ENCODE measurements around the gene FHIT.
A peak's percentile ranks its signal among the peaks of the same experiment; 100 is the strongest.

Gene FHIT

DNA sequence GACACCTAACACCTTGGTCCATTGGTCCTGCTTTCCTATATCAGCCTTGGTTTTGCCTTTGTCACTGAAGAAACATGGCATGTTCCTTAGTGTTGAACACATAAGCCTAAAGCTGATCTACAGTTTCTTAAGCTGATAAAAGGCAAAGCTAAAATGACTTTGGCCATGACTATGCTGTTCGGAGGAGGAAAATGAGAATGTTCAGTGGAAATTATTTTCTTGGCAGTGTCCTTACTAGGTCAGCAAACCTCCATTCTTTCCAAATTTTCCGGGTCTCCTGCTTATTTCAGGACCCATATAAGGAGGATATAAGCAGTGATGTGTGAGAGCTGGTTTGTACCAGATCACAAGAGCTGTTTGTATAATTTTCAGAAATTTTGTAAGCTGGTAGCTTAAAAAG is 1368.5 kb downstream of the FHIT start:
- DNase-seq, result no peak

DNA sequence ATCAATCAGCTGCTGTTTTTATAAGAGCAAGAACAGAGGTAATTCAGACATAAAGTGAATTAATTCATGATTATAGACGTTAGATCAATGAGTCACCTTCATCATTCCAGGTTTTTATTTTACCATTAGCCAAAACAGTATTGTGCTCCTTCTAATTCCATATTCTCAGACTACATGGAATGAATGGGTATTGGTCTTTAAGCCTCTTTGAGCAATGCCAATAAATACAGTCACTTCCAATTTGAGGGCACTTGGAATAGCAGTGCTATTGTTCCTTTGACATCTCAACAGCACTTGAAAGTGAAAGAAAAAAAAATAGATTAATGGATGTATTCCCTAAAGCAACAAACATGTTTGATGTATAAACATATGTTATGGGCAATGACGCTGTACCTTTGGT is 1370.5 kb downstream of the FHIT start:
- DNase-seq, result no peak

DNA sequence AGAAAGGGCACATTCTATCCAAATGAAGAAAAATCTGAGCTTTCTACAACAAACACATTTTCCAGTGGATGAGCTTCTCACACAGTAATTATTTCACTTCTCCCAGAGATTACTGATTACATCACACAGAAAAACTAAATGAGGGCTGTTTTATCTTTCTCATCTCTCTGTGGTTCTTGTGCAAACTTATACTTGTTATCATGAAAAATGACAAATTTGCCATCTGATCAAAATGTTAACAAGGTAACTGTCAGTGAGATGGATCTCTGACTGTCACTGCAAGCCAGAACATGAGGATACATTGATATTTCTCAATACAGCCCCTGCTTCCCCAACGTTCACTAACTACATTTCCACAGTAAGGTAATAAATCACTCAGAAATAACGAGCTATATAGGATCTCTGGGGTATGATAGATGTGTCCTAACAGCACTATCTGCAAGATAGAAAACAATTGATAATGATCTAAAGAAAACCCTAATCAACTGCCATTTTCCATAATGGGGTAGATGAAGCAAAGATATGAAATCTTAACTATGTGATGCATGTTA is 1372.1 kb downstream of the FHIT start:
- DNase-seq, result no peak

DNA sequence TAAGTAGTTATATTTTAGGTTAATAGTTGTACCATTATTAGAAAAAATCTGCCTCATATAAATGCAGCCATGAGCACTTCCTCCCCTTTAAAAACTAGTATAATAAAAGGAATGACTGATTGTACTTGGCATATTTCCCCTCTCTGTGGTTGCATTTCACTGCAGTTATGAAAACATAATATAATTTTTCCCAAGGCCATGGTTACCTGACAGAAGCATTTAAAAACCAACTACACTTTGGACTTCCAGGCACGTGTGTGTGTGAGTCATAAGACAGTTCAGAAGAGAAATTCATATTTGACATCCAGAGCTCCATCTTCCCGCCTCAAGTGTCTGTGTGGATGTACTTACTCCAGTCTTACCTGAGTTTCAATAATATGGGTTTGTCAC is 1373.2 kb downstream of the FHIT start:
- no peak for DNase-seq

DNA sequence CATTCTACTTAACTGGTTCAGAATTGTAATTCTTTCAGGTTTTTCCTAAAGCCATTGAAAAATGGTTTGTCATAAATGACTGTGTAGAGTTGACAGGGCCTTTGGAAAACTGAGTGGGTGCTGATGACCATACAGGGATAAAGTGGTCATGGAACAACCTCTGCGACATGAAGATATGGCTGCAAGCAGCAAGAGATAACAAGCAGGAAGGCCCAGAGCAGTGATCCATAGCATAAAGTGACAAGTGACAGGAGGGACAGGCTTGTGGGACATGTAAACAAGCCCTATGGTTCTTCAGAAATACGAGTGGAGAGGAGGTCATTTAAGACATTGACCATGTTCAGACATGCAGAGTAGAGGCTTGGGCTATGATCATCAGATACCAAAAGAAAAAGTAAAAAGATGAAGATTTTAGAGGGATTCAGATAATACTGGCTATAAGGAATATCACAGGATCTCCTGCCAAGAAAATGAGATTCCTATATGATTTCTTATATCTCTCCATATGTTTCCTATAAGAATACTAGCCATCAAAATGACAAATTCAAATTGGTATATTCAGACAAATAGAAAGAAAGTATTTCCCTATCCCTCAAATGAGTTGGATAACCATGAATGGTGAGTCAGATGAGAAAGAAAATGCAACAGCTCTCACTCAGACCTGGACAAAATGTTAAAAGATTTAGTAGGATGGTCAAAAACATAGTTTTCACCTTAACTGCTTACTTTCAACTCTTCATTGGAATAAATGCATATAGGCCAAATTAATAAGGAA is 1373.8 kb downstream of the FHIT start:
- no peak for DNase-seq

DNA sequence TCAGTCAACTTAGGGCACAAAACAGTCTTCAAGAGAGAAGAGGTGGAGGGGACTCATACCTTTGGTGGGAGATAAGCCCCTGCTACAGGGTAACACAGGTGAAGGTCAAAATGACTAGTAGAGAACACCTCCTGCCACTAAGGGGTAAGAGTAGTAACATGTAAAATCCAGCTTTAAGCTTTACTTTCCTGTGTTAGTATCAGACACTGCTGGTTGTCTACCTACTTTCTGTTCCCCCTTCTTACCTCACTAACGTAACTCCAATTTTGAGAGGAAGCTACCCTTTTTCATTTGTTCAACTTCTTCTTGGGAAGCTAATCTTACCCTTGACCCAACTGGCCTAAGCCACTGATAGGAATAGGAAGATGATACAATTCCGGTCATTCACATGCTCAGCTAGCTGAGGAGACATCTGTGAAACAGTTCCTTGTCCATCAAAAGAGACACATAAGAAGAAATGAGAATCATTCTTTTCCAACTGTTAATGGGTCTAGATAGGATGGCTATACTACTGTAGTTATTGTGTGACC is 1374.7 kb downstream of the FHIT start:
- DNase-seq, result no peak

DNA sequence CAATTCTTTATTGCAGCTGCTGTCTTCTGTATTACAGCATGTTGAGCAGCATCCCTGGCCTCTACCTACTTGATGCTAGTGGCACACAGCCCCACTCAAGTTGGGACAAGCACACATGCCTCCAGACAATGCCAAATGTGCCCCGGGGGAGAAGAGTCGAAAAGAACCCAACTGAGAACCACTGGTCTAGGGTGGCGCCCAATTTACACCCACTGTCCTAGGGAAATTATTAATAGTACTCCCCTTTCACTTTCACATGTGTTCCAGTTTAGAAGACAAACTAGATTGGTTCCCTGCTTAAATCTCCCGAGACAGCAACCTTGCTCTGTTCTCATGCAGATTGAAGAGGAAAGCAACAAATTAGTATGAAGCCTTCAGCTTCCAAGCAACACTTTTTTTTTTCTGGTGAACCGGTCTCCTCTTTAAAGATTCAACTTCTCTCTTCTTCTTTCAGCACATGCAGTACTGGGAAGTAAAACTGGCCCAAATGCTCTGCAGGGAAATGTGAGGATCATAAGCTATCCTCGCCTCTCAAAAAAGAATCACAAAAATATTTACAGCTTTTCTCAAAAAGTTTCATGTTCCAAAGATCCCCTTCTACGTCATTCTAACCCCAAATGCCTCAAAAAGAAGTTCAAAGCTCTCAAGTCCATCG is 1377.5 kb downstream of the FHIT start:
- DNase-seq, result no peak

DNA sequence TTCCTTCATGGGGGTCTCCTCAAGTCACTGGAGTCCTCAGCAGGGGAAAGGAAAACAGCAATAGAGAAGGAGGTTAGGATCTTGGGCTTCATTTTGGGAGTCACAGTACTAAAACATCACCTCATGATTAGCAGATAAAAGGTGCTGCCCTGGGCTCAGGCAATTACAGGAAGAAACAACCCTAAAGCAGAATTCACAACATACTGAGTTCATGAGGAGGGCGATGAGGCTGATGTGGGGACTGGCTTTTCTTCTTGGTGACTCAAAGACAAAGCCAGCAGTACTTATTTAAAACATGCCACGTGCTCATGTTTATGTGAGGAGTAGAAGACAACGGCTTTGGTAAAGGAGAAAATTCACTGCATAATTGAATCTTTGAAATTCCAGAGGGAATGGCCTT is 1379.1 kb downstream of the FHIT start:
- no peak for DNase-seq

DNA sequence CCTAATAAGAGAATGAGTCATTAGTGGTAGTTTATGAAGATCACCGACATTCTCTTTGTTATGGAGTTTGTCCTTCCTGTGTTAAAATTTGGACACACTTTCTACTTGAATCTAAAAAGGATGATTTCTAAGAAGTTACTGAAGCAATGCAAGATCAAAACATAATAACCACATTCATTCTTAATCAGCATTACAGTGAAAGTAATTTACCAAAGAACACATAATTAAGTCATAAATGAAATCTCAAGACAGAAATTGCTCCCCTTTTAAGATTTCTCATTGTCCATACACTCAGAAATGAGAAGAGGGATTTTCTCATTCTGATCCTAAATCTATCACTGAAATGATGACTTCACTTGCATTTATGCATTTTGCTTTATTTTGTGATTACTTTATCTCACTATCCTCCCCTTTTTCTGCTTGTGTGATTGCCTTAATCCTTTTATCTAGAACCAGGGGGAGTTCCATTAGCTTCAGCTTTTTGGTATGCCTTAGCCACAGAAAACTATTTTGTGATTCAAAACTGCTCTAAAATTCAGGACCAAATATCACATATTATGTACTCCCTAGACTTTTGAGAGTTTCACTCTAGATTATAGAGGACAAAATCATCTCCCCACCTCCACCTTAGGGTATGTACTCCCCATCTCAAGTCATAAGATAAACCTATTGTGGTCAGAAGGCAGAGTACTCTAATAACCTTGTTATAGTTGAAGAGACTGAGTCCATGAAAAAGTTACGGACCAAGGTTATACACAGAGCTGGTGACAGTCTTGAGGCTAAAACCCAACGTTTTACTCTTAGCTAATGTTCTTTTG is 1383.9 kb downstream of the FHIT start:
- no peak for DNase-seq

DNA sequence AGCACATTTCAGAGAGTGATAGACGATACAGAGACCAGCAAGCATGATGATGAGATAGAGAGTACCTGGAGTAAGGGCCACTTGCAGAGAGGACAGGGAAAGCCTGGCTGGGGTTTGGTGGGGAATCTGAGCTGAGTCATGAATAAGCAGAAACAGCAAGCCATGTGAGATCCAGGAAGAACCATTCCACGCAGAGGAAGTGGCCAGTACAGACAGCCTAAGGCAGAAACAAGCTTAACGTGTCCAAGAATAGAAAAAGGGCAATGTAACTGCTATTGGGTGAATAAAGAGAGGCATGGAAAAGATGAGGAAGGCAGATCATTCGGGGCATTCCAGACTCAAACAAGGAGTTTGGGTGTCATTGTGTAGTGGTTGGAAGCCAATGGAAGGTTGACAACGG is 1385.2 kb downstream of the FHIT start:
- no peak for DNase-seq

DNA sequence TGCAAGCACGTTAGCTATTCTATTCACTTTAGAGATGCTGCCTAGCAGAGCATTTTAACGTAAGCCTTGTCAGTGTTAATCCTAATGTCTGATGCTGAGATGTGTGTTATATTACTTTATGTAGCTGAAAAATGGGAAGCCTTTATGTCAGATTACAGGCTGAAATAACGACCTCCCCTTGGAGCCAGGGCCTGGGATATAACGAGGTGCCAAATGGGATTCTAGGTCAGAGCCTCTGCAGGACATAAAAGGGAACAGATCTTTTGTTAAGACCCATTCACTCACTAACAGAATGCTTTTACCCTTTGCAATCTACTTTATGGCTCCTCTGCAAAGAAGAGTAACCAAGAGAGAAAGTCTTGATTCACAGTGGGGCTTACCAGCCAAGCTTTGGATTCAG is 1385.9 kb downstream of the FHIT start:
- DNase-seq, result no peak

DNA sequence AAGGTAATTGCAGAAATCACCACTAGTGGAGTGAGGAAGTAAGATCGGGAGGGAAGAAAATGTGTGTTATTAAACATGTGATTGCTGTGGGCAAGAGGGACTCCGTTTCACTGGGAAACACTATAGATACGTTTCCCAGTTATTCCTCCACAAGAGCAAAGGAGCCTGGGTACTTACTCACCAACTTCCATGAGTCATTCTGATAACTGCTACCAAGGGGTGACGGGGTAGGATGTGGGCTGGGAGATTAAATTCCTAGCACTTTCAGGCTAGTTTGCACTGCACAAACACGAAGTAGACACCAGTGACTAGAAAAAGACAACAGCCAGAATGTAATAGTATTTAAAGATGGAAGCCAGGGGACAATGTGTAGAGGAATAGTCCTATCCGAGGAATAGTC is 1388.6 kb downstream of the FHIT start:
- DNase-seq, result no peak

DNA sequence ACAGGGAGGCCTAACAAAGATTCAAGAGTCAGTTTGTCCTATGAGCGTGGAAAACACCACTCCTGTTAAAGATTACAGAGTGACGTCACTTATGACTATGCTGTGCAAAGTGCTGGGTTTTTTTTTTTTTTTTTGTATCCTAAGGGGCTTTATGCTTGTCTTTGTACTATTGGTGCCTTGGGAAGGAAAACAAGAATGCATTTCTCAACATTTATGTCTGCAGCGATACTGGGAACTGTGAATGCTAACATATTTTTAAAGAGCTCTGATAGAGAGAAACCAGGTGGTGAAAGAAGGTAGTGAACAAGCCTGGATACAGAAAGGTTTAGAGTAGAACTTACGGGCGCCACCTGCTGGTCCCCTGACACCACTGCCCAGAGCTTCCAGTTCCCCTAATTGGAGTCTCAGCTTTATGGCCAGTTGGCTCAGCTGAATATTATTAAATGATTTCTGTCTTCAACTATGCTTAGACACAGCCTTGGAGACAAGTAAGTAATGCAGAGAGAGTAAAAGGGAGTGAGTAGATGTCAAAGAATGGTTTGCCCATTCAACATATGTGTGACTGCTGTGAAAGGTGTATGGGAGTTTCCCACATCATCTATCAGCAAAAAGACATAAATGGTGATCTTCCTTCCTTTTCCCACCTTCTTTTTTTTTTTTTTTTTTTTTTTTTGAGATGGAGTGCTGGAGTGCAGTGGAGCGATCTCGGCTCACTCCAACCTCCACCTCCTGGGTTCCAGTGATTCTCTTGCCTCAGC is 1393.5 kb downstream of the FHIT start:
- DNase-seq, result peak; percentile 61

DNA sequence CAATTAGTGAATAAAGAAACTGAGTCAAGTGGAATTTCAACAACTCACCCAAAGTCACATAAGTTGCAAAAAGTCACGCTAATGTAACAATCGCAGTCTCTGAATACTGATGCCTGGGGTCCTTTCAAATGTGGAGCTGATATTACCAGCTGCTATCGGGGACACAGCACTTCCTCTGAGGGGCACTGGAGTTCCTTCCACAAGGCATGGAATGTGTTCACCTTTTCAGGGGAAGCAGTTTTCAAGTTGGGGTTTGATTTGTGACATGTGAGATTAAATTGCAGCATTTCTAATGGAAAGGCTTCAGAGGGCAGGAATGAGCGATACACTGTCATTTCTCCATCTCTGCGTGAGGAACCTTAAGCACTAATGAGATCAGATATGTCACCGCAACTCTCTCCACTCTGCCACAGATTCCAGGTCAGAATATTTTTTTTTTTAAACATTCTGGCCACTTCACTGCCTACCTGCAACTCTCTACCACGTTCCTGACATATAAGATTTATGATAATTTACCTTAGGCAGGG is 1394.3 kb downstream of the FHIT start:
- DNase-seq, result no peak

DNA sequence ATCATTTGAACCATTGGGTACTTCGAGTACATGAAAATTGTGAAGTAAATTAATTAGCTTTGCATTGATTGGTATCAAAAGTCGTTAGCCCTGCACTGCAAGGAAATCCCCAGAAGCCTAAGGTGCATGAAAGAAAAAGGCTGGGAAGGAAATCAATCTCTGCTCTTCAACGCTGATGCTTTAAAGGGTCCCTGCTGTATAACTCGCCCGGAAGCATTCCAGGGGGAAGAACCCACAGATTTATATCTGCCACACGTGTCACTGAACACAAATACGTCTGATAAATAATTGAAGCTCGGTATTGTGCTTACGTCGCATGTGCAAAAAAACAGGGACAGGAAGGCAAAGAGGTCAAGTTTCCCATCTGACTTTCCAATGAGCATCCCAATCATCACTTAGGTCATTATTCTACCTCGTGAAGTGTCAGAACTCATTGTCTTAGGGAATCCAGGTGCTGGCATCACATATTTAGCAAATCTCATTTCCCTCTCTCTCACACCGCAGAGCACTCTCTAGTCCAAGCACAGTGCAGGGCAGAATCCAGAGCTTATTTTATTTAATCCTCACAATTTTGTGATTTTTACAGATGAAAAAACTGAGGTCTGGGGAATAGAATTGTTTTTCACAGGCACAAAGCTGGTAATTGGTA is 1397.1 kb downstream of the FHIT start:
- DNase-seq, result no peak

DNA sequence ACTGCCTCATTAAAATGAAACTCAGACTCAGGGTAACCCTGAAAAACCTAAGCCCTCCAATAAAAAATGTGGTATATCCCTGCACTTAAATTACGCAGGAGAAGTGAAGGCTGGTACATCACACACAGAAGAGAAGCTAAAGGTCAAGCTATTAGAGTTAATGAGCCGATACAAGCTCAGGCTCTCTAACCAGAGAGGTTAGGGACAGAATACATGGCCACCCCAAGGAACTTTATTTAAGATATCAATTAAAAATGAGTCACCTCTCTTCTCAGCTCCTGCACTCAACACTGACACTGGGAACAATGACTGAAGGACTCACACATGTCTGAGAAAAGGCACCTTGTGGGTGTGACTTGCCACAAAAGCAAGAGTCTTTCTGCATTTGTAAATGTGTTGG is 1400.8 kb downstream of the FHIT start:
- DNase-seq, result no peak

DNA sequence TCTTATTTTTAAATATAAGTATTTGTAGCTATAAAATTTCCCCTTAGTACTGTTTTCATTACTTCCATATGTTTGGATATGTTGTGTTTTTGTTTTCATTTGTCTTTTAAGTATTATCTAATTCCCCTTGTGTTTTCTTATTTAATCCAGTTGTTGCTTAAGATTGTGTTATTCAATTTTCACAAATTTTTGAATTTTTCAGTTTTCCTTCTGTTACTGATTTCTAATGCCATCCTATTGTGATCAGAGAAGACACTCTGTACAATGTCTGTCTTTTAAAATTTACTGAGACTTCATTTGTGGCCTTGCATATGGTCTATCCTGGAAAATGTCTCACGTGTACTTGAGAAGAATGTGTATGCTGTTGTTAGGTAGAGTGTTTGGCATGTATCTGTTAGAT is 1405.9 kb downstream of the FHIT start:
- DNase-seq, result no peak

DNA sequence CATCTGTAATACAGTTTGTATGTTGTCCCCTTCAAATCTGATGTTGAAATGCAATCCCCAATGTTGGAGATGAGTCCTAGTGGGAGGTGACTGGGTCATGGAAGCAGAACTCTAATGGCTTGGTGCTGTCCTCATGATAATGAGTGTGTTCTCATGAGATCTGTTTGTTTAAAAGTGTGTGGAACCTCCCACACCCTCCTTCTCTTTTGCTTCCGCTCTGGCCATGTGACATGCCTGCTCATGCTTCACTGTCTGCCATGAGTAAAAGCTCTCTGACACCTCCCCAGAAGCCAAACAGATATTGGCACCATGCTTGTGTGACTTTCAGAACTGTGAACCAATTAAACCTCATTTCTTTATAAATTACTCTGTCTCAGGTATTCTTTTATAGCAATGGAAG is 1407.4 kb downstream of the FHIT start:
- no peak for DNase-seq

DNA sequence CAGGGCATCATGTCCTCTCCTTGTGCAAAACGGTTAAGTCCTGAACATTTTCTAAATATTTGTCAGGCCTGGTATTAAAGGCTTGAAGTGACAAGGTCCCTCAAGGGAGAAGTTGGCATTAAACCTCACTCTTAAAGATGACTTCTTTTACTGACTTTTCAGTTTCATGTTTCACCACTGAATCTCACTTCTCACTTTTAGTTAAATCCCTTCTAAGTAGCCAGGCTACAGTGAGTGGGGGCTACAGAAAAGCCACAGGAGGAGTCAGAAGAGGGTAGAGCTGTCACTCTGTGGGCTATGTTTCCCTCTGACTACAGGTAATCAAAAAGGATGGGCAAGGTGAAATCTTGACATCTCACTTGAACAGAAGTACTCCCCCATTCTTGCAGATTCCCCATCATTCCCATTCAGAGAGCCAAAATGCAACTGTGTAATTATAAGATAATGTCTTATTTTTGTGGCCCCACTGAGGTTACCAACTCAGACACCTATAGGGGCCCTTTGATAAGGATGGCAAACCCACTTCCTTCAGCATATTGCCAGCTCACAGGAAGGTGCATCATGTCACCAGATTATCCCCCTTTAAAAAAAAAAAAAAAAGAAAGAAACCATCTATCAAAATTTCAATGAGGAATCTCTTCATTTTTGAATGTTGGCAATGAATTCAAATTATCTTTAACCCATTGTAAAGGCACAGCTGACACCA is 1411.3 kb downstream of the FHIT start:
- DNase-seq, result no peak

DNA sequence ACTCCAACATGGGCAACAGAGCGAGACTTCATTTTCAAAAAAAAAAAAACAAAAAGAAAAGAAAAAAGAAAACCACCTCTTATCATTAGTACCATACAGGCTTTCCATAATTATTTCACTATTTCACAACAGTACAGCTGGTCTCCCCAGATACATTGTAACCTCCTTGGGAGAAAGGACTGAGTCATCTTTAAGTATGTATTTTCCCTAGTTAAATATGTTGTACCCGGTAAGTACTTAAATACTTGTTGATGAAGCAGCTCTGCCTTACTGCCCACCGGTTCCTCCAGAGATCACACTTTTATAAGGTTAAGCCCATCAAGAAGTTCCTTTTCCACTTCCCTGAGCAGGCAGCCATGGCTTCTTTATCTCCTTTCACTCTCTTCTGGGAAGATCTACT is 1412.0 kb downstream of the FHIT start:
- DNase-seq, result no peak

DNA sequence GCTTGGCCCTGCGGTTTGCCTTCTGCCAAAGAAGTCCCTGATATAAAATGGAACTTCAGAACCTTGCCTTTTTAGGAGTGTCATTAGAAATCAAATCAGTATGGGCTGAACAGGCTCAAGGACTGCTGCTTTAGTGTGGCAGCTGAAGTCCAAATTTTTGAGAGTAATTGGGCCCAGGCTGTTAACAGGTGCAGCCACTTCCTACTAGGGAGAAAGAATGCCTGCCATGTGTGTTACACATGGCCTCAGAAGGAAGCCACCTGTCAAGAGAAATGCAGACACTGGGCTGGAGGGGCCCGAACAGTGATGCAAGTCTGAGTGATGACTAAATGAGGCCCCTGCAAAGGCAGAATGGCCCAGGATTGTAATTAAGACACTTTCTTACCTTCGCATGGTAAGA is 1414.7 kb downstream of the FHIT start:
- no peak for DNase-seq

Measured in NCI-H2081 treated with DMSO at 0.1 percent for 48 hours (cell line).